Right forelimb (tissue), 1 donor: ENCODE measurements around the gene MEGF11.
"Not testable (repeated sequence)": the region's sequence is repeated elsewhere in the genome, so short reads cannot be mapped to it uniquely, and the experiment has no call there.

Experiments
- DNase-seq: peaks from one replicate; pipeline ENCODE4 v3.0.0-alpha.2; 2018

The MEGF11 gene

GRCh38 chr15:66019826-66020398 lies 233.6 kb downstream of the MEGF11 start:
- DNase-seq = no peak

GRCh38 chr15:66019368-66019767 lies 234.2 kb downstream of the MEGF11 start:
- DNase-seq = no peak

- no peak for DNase-seq
Observed at GRCh38 chr15:66018488-66018797, 235.1 kb downstream of the MEGF11 start.

GRCh38 chr15:66017792-66018487 lies 235.6 kb downstream of the MEGF11 start:
- DNase-seq = no peak

GRCh38 chr15:66017000-66017399 lies 236.6 kb downstream of the MEGF11 start:
- no peak for DNase-seq

GRCh38 chr15:66016199-66016598 lies 237.4 kb downstream of the MEGF11 start:
- no peak for DNase-seq

GRCh38 chr15:66014635-66015182 lies 238.8 kb downstream of the MEGF11 start:
- DNase-seq = no peak

- DNase-seq = no peak
Observed at GRCh38 chr15:66014022-66014421, 239.5 kb downstream of the MEGF11 start.

GRCh38 chr15:66008940-66009562 lies 244.5 kb downstream of the MEGF11 start:
- no peak for DNase-seq

GRCh38 chr15:66007663-66008262 lies 245.8 kb downstream of the MEGF11 start:
- no peak for DNase-seq

- no peak for DNase-seq
Observed at GRCh38 chr15:66006986-66007385, 246.6 kb downstream of the MEGF11 start.

GRCh38 chr15:66004618-66005262 lies 248.8 kb downstream of the MEGF11 start:
- peak; percentile 60 for DNase-seq

- DNase-seq = not testable (repeated sequence)
Observed at GRCh38 chr15:66003129-66003528, 250.4 kb downstream of the MEGF11 start.

- no peak for DNase-seq
Observed at GRCh38 chr15:66001717-66002426, 251.7 kb downstream of the MEGF11 start.

- no peak for DNase-seq
Observed at GRCh38 chr15:66001042-66001441, 252.5 kb downstream of the MEGF11 start.

- no peak for DNase-seq
Observed at GRCh38 chr15:65998486-65998885, 255.1 kb downstream of the MEGF11 start.

- DNase-seq = no peak
Observed at GRCh38 chr15:65996901-65997300, 256.6 kb downstream of the MEGF11 start.

- no peak for DNase-seq
Observed at GRCh38 chr15:65994832-65995231, 258.7 kb downstream of the MEGF11 start.

GRCh38 chr15:65993762-65994161 lies 259.8 kb downstream of the MEGF11 start:
- no peak for DNase-seq

GRCh38 chr15:65993236-65993635 lies 260.3 kb downstream of the MEGF11 start:
- DNase-seq = no peak

GRCh38 chr15:65991721-65992483 lies 261.6 kb downstream of the MEGF11 start:
- no peak for DNase-seq
